ENCODE results near the gene EGFR.

The EGFR gene

GRCh38 chr7:55235115-55235514, 216.3 kb downstream of the EGFR start:
- DNase-seq: no peak

DNA sequence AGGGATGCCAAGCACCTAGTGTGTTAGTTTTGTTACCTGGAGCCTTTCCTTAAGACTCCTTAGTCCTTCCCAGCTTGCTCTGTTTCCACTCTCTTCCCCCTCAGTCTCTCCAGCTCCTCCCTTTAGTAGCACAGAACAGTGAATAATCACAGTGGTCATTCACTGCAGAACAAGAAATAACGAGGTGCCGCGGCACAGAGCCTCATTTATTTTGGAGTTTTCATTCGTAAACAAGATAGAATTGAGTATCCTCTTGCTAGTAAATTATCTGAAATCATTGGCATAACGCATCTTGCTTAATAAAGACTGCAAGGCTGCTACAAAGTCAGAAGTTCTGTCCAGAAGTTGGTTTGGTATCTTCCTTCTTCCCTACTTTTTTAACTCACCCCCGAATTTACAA, 217.0 kb downstream of the EGFR start:
- no peak for DNase-seq

DNA sequence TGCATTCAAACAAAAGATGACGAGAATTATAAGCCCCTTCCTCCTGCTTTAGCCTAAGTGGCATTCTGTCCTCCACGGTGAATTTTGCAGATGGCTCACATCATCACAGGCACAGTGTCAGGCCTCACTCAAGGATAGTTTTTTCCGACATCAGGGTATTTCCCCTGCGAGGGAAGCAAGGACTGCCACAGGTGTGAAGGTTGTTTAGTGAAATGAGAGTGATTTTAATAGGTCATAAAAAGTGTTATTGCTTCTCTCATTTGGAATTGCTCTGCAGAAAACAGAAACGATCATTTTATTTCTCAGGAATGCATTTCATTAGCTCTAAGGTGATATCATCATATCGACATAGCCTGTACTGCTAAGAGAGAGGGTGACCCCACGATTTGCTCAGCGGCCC, 217.7 kb downstream of the EGFR start:
- DNase-seq: no peak

DNA sequence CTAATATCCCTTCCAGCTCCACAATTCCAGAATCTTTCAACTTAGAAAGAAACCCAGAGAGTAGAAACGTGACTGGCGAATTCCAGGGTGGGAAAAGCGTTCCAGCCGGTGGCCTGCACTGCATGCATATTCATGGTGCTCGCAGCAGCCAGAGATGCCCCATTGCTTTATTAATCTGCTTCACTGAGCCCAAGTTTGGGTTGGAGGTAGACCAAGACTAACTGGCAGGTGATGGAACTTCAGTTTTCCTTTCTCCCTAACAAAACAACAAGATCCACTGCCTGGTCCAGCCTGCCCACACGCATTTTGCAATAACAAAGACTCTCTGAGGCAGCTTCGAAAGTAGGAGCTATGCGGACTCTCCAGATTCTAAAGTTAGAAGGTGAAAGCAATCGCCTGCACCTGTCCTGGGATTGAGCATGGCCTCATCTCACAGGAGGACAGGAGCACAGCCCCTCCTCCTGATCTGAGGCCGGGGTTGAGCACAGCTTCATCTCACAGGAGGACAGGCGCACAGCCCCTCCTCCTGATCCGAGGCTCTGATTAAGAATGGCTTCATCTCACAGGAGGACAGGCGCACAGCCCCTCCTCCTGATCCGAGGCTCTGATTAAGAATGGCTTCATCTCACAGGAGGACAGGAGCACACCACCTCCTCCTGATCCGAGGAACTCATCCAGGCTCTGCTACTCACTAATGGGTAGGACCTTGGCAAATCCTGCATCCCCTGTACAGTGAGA, 218.5 kb downstream of the EGFR start:
- DNase-seq: no peak

- no peak for DNase-seq
Measured at GRCh38 chr7:55239406-55239805, 220.6 kb downstream of the EGFR start.

- no peak for DNase-seq
Measured at GRCh38 chr7:55240418-55241142, 221.8 kb downstream of the EGFR start.

DNA sequence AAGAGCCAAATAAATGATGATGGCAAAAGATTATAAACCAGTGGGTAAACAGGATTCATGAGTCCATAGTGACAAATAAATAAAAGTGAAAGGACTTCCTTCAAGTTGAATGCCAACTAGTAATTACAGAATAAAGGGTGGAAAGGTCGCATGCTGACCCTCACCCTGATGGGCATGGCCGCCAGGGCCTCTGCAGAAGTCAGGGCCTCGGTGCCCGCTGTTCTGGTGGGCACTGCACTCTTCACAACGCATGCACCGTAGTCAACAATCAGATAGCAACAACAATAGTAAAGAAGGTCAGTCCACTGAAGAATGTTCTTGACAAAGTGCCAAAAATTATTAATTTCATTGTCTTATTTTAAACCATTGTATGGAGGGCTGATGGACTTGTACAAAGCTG, 223.1 kb downstream of the EGFR start:
- no peak for DNase-seq

GRCh38 chr7:55242613-55243012, 223.8 kb downstream of the EGFR start:
- no peak for DNase-seq

DNA sequence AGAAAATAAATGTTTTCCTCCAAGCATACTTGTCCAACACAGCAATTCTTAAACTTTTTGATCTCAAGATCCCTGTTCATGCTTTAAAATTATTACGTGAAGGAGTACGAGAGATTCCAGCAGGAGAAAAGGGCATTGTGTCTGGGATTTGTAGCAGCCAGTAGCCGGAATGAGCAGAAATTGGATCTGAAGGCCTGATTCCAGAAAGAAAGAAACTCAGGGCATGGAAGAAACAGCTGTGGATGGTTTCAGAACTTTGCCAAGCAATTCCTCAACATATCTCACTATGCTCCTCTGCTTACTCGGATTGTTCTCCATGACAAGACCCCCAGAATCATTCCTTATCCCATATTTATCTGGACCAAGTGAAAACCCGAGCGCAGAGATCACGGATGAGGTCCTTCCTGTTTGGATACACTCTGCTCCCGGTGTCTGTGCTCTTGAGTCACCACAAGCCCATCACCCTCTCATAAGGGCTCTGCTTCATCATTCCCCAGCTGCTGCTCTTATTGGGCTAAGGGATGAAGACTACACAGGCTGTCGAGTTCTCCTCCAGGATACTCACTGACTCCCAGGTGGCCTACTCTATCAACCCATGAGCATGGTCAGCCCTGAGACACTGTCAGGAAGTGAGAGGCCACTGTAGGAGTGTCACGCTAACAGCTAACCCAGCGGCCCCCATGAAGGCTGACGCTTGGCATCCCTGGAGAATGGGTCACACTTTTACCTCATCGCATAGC, 225.4 kb downstream of the EGFR start:
- DNase-seq: no peak

DNA sequence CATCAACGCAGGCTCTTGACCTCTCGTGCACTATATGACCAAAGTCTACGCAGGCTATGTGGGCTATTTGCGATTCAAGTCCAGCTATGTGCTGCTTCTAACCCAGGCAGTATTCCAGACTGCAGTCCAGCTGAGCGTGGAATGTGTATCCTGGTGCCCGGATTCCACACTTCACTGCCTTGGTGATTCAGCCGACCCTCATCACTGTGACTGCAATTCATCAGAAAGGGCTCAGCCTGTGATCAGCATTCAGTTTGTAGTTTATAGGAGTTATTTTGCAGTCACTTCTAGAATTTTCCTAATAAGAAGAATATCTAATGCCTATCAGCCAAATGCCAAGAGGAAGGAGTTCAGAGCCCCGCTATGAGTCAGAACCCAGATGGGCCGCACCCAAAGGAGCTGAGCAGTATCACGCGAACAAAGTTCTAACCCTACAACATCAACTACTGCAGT, 226.5 kb downstream of the EGFR start:
- DNase-seq: no peak

GRCh38 chr7:55246171-55246570, 227.4 kb downstream of the EGFR start:
- DNase-seq: no peak

DNA sequence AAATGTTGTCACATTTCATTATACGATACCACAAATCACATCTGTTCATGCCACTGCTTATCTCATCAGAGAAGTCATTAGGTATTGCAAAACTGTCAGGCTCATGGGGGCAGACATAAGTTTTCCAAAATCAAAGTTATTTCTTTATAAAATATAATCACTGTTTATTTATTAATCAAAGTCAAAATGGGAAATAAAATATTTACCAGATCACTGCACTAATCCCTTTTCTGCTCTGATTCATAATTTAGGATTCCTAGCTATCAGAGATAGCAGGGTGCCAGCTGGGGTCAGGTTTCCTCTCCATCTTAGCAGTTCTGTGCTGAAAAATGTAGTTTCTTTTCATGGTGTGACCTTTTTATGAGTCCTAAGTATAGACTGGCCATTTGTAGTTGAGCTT, 228.6 kb downstream of the EGFR start:
- DNase-seq: no peak

DNA sequence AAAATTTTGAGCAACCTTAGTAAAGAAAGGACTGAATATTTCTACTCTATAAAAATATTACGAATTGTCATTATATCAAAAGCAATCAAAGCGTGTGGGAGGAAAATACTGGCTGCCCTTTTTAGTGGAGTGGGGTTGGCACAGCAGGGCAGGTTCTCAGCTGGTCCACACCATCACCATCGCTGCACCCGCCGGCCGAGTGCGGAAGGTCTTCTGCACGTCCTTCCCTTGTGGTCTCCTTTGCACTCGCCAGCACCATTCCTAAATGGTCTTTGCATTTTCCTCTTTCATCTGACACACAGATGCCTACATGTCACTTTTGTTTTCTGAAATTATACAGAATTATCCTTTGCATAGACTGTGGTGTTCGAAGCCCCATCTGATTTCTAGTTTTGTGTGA, 229.7 kb downstream of the EGFR start:
- DNase-seq: no peak

- DNase-seq: no peak
Measured at GRCh38 chr7:55249332-55249731, 230.5 kb downstream of the EGFR start.

GRCh38 chr7:55250313-55250712, 231.5 kb downstream of the EGFR start:
- no peak for DNase-seq

DNA sequence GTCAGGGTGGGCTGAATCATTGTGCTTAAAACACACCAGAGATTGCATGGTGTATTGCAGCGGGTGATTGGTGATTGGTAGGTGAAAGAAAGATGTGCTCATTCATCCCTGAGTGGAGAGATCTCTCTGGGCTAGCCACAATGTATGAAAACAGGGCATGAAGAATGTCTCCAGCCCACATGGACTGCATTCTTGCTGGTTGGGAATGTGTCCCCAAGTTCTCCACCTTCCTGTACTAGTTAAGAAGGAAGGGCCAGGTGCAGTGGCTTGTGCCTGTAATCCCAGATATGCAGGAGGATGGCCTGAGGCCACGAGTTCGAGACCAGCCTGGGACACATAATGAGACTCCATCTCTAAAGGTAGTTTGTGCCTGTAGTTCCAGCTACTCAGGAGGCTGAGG, 232.5 kb downstream of the EGFR start:
- peak; percentile 43 for DNase-seq

DNA sequence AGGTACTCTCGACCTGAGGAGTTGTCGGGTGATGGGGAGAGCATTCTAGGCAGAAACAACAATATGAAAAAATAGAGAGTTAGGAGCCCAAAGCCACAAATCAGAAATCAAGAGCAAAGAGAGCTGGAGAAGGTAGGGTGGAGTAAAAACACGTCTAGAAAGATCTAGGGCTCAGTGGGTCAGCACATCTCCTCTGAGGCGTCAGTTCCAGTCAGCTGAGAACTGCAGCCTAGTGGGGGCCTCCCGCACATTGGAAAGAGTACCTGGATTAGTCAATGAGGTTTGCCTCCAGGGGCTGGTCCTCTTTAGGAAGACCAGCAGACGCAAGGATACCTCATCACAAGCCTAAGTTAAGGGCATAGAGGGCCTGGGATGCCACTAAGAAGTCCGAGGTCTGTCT, 233.1 kb downstream of the EGFR start:
- no peak for DNase-seq

- DNase-seq: no peak
Measured at GRCh38 chr7:55252386-55252785, 233.6 kb downstream of the EGFR start.

DNA sequence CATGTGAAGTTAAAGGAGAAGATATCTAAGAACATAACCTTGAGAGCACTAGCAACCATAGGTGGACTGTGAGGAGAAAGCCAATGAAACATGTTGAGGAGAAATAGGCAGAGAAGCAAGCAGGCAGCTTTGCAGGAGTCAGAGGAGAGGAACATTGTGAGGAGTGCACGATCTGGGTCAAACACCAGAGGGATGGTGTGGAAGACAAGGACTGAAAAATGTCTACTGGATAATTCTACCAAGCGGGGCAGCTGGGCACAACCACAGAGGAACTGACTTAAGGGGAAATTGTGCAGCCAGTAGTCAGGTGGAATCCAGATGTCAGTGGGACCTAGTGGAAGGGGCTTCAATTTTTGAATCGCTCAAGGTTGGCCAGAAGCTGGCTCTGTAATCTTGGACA, 234.4 kb downstream of the EGFR start:
- DNase-seq: peak; percentile 28

- no peak for DNase-seq
Measured at GRCh38 chr7:55254242-55254595, 235.4 kb downstream of the EGFR start.

DNA sequence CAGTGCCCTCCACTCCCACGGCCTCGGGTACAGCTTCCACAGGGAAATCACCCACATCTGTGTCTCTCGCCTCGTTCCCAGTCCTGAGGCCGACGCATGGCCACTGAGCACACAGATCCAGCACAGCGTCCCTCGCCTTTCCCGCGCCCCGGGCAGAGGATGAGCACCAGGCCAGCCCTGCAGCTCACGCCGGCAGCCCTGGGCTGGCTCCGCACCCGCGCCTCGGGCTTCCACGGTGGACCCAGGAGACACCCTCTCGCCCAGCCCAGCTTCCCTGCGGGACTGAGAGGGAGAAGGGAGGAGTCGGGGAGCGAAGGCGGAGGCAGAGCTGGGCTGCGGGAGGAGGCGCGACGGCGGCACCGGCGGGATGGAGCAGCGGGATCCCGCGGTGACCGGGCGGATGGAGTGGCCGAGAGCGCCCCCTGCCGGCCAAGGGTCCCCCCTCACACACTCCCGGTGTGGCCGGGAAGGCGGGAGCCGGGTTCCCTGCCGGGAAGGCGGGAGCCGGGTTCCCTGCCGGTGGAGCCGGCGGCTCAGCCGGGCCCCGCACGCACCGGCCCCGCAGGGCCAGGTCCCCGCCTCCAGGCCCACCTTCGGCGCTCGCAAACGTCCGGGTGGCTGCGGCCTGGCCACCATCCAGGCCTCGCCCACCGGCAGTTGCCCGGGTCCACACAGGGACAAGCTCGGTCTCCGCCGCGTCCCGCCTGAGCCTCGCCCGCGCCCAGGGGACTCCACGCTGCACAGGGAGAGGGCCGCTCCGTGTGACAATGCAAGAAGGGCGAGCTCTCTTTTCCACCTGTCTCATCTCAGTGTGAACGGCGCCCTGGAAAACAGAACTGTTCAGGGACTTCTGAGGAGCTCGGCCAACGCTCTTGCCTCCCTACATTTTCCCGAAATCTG, 236.0 kb downstream of the EGFR start:
- peak; percentile 92 for DNase-seq

DNA sequence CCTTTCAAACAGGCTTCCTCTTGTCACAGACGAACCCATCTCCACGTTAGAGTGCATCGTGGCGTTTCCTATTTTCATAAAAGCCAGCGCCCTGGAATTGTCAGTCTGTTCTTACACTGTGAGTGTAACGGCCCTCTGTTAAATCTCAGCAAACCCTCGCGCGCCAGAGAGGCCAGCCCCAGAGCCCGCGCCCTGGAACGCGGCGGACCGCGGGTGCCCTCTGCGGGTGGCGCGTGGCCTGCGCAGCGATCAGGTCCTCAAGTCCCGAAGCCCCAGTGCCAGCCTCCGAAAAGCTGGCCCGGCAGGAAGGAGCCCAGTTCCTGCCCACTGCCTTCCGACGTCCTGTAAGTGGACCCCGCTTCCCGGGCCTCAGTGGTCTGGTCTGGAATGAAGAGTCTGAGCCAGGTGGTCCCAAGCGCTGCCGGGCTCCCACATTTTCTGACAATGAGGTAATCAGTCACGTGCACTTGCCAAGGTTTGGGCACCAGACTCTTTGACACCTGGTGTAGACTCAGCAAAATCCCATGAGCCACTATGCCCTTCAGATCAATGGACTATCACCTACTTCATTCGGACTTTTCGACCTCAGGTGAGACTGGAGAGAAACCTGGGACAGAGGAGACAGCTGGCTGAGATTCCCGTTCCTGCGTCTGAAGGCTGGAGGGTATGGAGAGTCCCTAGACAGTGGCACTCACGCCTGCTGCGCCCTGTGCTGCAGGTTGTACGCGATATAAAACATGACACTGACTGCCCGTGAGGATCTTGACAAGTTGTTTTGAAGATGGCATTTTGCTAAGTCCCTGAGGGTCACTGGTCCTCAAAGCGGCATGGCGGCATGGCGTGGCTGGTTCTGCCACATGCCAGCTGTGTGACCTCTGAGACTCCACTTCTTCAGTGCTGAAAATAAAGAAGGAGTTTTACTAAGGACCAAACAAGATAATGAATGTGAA, 237.0 kb downstream of the EGFR start:
- peak; percentile 90 for DNase-seq
